OCI-LY1 (cell line): ENCODE results near the gene FHIT.

Experiments
- H2AFZ ChIP-seq: fragments of 200-600 bp; sonication (generic), shearing (Covaris generic); 2 replicates; pipeline ENCODE4 v1.6.0; 2014; ENCODE audit warnings: antibody characterized with exemption, mild to moderate bottlenecking, low read length
- H3F3A ChIP-seq: fragments of 200-600 bp; sonication (generic), shearing (Covaris generic); 2 replicates; pipeline ENCODE4 v1.6.0; 2014; ENCODE audit warnings: mild to moderate bottlenecking, antibody characterized with exemption, low read length, moderate library complexity; ENCODE audit not compliant: insufficient read depth
- H3K27ac ChIP-seq: fragments of 200-600 bp; sonication (generic); 2 replicates; pipeline ENCODE4 v1.5.1; 2014; ENCODE audit warnings: low read length, mixed run types, mild to moderate bottlenecking, low read depth; ENCODE audit not compliant: poor library complexity, severe bottlenecking
- H3K27me3 ChIP-seq: fragments of 200-600 bp; sonication (generic); 2 replicates; pipeline ENCODE4 v1.6.0; 2014; ENCODE audit warnings: antibody characterized with exemption, mild to moderate bottlenecking, low read length, moderate library complexity; ENCODE audit not compliant: insufficient read depth
- H3K36me3 ChIP-seq: fragments of 200-600 bp; sonication (generic); 2 replicates; pipeline ENCODE4 v1.6.1; 2014; ENCODE audit warnings: mild to moderate bottlenecking, antibody characterized with exemption, low read length, moderate library complexity, mixed read lengths; ENCODE audit not compliant: insufficient read depth
- H3K4me1 ChIP-seq: fragments of 200-600 bp; sonication (generic); 2 replicates; pipeline ENCODE4 v1.5.1; 2014; ENCODE audit warnings: mild to moderate bottlenecking, low read length, moderate library complexity; ENCODE audit not compliant: insufficient read depth, severe bottlenecking
- H3K4me2 ChIP-seq: fragments of 200-600 bp; sonication (generic), shearing (Covaris generic); 2 replicates; pipeline ENCODE4 v1.6.1; 2014; ENCODE audit warnings: low read length
- H3K4me3 ChIP-seq: fragments of 200-600 bp; sonication (generic); 2 replicates; pipeline ENCODE4 v1.5.1; 2014; ENCODE audit warnings: low read length, low read depth, mild to moderate bottlenecking, mixed read lengths; ENCODE audit not compliant: poor library complexity, severe bottlenecking
- H3K79me2 ChIP-seq: fragments of 200-600 bp; shearing (Covaris generic); 2 replicates; pipeline ENCODE4 v1.6.1; 2016; ENCODE audit warnings: mixed run types, low read length, mixed read lengths; ENCODE audit not compliant: insufficient read depth
- H3K9ac ChIP-seq: fragments of 200-600 bp; sonication (generic), shearing (Covaris generic); 2 replicates; pipeline ENCODE4 v1.6.1; 2014; ENCODE audit warnings: mild to moderate bottlenecking, low read length, mixed read lengths
- H3K9me2 ChIP-seq: fragments of 200-600 bp; sonication (generic), shearing (Covaris generic); 2 replicates; pipeline ENCODE4 v1.6.1; 2014; ENCODE audit warnings: low read depth, mild to moderate bottlenecking, low read length, mixed read lengths
- H3K9me3 ChIP-seq: fragments of 200-600 bp; shearing (Covaris generic); 2 replicates; pipeline ENCODE4 v1.6.1; 2014; ENCODE audit warnings: low read length, mixed read lengths
- H4K20me1 ChIP-seq: fragments of 200-600 bp; sonication (generic), shearing (Covaris generic); 2 replicates; pipeline ENCODE4 v1.6.0; 2016; ENCODE audit warnings: mild to moderate bottlenecking, low read length; ENCODE audit not compliant: insufficient read depth
- CTCF ChIP-seq: fragments of 200-600 bp; sonication (generic), shearing (Covaris generic); IDR thresholded peaks from 2 replicates; pipeline ENCODE4 v1.5.1; 2017; ENCODE audit warnings: mild to moderate bottlenecking, antibody characterized with exemption, low read length, moderate library complexity, mixed read lengths
- EZH2 ChIP-seq: fragments of 200-600 bp; sonication (generic), shearing (Covaris generic); IDR thresholded peaks from 2 replicates; pipeline ENCODE4 v1.8.0; 2017; ENCODE audit warnings: borderline replicate concordance, mixed run types, mild to moderate bottlenecking, antibody characterized with exemption, low read length, moderate library complexity, mixed read lengths

Gene FHIT

GRCh38 chr3:60217156-60217911 is 1033.9 kb downstream of the FHIT start:
- H3F3A ChIP-seq = no peaks in the 10 kb centered on the region
- no peak for TF ChIP-seq CTCF
- no peak for TF ChIP-seq EZH2

GRCh38 chr3:60216462-60217075 is 1034.7 kb downstream of the FHIT start:
- Histone ChIP-seq H3K9me3 (no peaks in the 10 kb centered on the region), H3K36me3 (no peaks in the 10 kb centered on the region), H4K20me1 (no peaks in the 10 kb centered on the region), H3K27me3 (no peaks in the 10 kb centered on the region), H3K9me2 (no peaks in the 10 kb centered on the region), H3K4me1 (no peaks in the 10 kb centered on the region), H3K4me3 (no peak overlapping the region), H2AFZ (no peak overlapping the region), H3K9ac (no peak overlapping the region), H3K4me2 (no peak overlapping the region), H3K27ac (no peak overlapping the region), H3K79me2 (no peaks in the 10 kb centered on the region), H3F3A (no peaks in the 10 kb centered on the region)
- TF ChIP-seq EZH2 = no peak
- TF ChIP-seq CTCF = no peak

More at GRCh38 chr3:60217156-60217911, 1033.9 kb downstream of the FHIT start:
- no peaks in the 10 kb centered on the region for H3K4me1 ChIP-seq
- no peaks in the 10 kb centered on the region for H3K9me2 ChIP-seq
- H3K9me3 ChIP-seq = no peaks in the 10 kb centered on the region
- no peak overlapping the region for H3K27ac ChIP-seq
- H4K20me1 ChIP-seq = no peaks in the 10 kb centered on the region
- H3K4me2 ChIP-seq = no peak overlapping the region
- no peak overlapping the region for H2AFZ ChIP-seq
- no peaks in the 10 kb centered on the region for H3K36me3 ChIP-seq
- H3K79me2 ChIP-seq = no peaks in the 10 kb centered on the region
- H3K9ac ChIP-seq = no peak overlapping the region
- H3K27me3 ChIP-seq = no peaks in the 10 kb centered on the region
- H3K4me3 ChIP-seq = no peak overlapping the region

GRCh38 chr3:60215946-60216345 is 1035.3 kb downstream of the FHIT start:
- no peak overlapping the region for H3K9ac ChIP-seq
- no peaks in the 10 kb centered on the region for H3F3A ChIP-seq
- no peaks in the 10 kb centered on the region for H3K4me1 ChIP-seq
- H4K20me1 ChIP-seq = no peaks in the 10 kb centered on the region
- no peak overlapping the region for H3K4me2 ChIP-seq
- H3K9me3 ChIP-seq = no peaks in the 10 kb centered on the region
- H3K27me3 ChIP-seq = no peaks in the 10 kb centered on the region
- H3K79me2 ChIP-seq = no peaks in the 10 kb centered on the region
- TF ChIP-seq EZH2 (no peak), CTCF (no peak)
- H3K4me3 ChIP-seq = no peak overlapping the region
- H2AFZ ChIP-seq = no peak overlapping the region
- H3K27ac ChIP-seq = no peak overlapping the region
- H3K36me3 ChIP-seq = no peaks in the 10 kb centered on the region
- no peaks in the 10 kb centered on the region for H3K9me2 ChIP-seq
